Karpas-422 (cell line): ENCODE results near the gene CNTNAP1. TPM values are rescaled to one million over a fixed set of nuclear protein-coding genes. Genes with fewer than 3 reads are reported as not detected.

ENCODE experiments used
- DNase-seq: peaks from one replicate; pipeline ENCODE4 v3.0.0-alpha.2; 2015
- H2AFZ ChIP-seq: fragments of 200-600 bp; sonication (generic); 2 replicates; pipeline ENCODE4 v1.6.1; 2014; ENCODE audit warnings: antibody characterized with exemption, low read length, mixed read lengths
- H3K27ac ChIP-seq: fragments of 200-600 bp; sonication (generic); 2 replicates; pipeline ENCODE4 v1.5.1; 2014; ENCODE audit warnings: mild to moderate bottlenecking, low read length, moderate library complexity
- H3K27me3 ChIP-seq: fragments of 200-600 bp; sonication (generic); 2 replicates; pipeline ENCODE4 v1.6.1; 2014; ENCODE audit warnings: low read length, mixed read lengths
- H3K36me3 ChIP-seq: fragments of 200-600 bp; sonication (generic); 2 replicates; pipeline ENCODE4 v1.6.1; 2014; ENCODE audit warnings: low read length, mixed read lengths; ENCODE audit not compliant: insufficient read depth
- H3K4me1 ChIP-seq: fragments of 200-600 bp; sonication (generic); 2 replicates; pipeline ENCODE4 v1.6.1; 2014; ENCODE audit warnings: mild to moderate bottlenecking, low read length, mixed read lengths
- H3K4me2 ChIP-seq: fragments of 200-600 bp; sonication (generic); 2 replicates; pipeline ENCODE4 v1.6.1; 2014; ENCODE audit warnings: low read length, low read depth, mild to moderate bottlenecking; ENCODE audit not compliant: poor library complexity, severe bottlenecking
- H3K4me3 ChIP-seq: fragments of 200-600 bp; sonication (generic); 2 replicates; pipeline ENCODE4 v1.5.1; 2014; ENCODE audit warnings: mild to moderate bottlenecking, antibody characterized with exemption, low read length, mixed read lengths
- H3K79me2 ChIP-seq: fragments of 200-600 bp; sonication (generic); 2 replicates; pipeline ENCODE4 v1.6.1; 2014; ENCODE audit warnings: mild to moderate bottlenecking, low read length, mixed read lengths
- H3K9ac ChIP-seq: fragments of 200-600 bp; sonication (generic); 2 replicates; pipeline ENCODE4 v1.6.0; 2014; ENCODE audit warnings: low read length
- H3K9me2 ChIP-seq: fragments of 200-600 bp; sonication (generic), shearing (Covaris generic); replicated peaks from 2 replicates; pipeline ENCODE4 v1.6.0; 2014; ENCODE audit warnings: mild to moderate bottlenecking, low read length, moderate library complexity; ENCODE audit not compliant: insufficient read depth
- H3K9me3 ChIP-seq: fragments of 300-700, 200-600 bp; sonication (generic); 2 replicates; pipeline ENCODE4 v1.6.1; 2014; ENCODE audit warnings: low read length, mixed read lengths
- H4K20me1 ChIP-seq: fragments of 200-600 bp; sonication (generic); 2 replicates; pipeline ENCODE4 v1.6.1; 2014; ENCODE audit warnings: mild to moderate bottlenecking, antibody characterized with exemption, low read length, low read depth; ENCODE audit not compliant: insufficient read depth
- total RNA-seq: library from RNA; depleted of rRNA; stranded (reverse); fragments of >200 nt; shearing (Covaris generic); gene quantifications from 2 replicates; pipeline ENCODE4 v1.2.3, GENCODE V29; 2014; ENCODE audit warnings: low replicate concordance

Gene CNTNAP1
- total RNA-seq, 1 experiment from 2014 or later, result 0.19 TPM

DNA sequence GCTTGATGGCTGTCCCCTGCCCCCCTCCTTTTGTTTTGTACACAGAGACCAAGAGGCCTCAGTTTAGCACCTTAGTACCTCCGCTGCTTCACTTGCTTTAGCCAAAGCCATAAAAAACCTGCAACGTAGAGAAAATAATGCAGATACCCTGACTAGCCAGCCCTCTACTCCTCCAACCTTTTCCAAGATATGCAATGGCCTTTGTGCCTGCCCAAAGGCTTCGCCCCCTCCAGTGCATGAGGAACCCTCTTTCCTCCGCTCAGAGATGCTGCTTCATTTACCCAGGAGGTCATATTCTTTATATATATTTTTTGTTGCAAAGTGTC, 17.0 kb downstream of the CNTNAP1 start:
- Histone ChIP-seq H3K27me3 (no peaks in the 10 kb centered on the region), H3K36me3 (peaks cover 6% of the 10 kb centered on the region), H3K4me2 (no peak overlapping the region), H3K9ac (no peak overlapping the region), H3K4me3 (no peak overlapping the region), H3K4me1 (no peaks in the 10 kb centered on the region), H4K20me1 (no peaks in the 10 kb centered on the region), H3K27ac (no peak overlapping the region), H3K79me2 (no peaks in the 10 kb centered on the region), H2AFZ (no peak overlapping the region), H3K9me3 (no peaks in the 10 kb centered on the region), H3K9me2 (no peaks in the 10 kb centered on the region)
- no peak for DNase-seq

DNA sequence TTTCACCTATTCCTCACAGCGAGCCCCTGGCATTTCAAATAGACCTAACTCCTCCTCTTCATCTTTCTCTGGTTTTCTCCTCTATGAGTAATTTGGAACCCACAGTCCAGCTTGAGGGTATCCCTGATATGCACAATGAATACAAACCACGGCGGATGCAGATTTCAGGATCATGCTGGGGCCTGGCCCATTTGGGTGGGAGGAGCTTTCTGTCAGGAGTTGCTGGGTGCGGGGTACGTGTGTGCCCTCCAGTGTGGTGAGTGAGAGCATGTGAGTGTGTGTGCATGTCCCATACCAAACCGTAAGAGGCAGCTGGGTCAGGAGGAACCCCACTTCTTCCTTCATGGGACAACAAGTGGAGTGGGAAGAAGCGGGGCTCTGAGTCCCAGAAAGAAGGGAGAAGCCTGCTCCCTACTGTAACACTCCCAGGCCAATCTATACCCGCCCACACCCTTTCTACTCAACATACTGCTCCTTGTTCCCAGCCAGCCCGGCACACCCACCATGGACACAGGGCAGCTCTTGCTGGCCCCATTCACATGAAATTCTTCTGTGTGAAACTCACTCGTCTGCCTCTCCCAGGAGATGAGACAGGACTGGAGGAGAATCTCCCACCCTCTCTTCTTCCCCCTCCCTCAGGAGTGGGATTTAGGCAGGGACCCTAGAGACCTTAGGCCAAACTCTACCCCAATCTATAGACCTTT, 18.4 kb downstream of the CNTNAP1 start:
- Histone ChIP-seq H3K9me2 (no peaks in the 10 kb centered on the region), H3K36me3 (peaks cover 10% of the 10 kb centered on the region), H3K27me3 (no peaks in the 10 kb centered on the region), H3K27ac (no peak overlapping the region), H3K9me3 (no peaks in the 10 kb centered on the region), H3K4me2 (no peak overlapping the region), H4K20me1 (no peaks in the 10 kb centered on the region), H2AFZ (no peak overlapping the region), H3K9ac (no peak overlapping the region), H3K4me1 (no peaks in the 10 kb centered on the region), H3K79me2 (no peaks in the 10 kb centered on the region), H3K4me3 (no peak overlapping the region)
- DNase-seq, result no peak

DNA sequence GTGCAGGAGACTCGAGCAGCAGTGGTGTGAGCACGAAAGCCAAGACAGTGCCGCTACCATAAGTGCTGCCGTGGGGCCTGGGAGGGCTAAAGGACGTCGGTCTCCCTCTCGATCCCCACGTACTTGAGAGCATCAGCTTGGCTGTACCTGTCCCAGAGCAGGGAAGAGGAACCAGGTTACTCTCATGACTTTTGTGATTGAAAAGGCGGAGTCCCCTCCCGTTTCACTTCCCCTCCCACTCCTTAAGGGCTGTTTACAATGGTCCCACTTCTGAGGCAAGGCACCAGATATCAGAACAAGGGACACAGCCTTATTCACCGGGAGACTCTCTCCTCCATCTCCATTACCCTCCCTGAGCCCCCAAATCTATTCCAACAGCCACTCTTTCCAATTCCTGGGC, 20.1 kb downstream of the CNTNAP1 start:
- Histone ChIP-seq H3K36me3 (peaks cover 10% of the 10 kb centered on the region), H3K4me3 (no peak overlapping the region), H3K27ac (no peak overlapping the region)

DNA sequence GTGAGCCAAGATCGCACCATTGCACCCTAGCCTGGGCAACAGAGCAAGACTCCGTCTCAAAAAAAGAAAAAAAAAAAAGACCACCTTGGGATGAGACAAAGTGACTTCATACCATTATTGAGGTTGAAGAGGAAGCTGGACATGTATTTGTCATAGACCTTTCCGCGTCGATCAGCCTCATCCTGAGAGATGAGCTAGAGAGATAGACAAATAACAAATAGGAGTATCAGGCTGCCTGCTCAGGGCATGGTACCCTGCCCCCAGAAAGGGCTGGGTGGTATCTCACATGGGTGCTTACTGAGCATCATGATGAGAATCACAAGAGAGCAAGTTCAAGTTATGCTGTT, 22.1 kb downstream of the CNTNAP1 start:
- Histone ChIP-seq H3K4me2 (no peak overlapping the region), H3K9ac (no peak overlapping the region)

More for the DNA sequence above, 20.1 kb downstream of the CNTNAP1 start:
- no peaks in the 10 kb centered on the region for H3K9me3 ChIP-seq
- no peak overlapping the region for H3K9ac ChIP-seq
- no peaks in the 10 kb centered on the region for H3K27me3 ChIP-seq
- H4K20me1 ChIP-seq, result no peaks in the 10 kb centered on the region
- H2AFZ ChIP-seq, result no peak overlapping the region
- DNase-seq, result no peak
- H3K4me1 ChIP-seq, result no peaks in the 10 kb centered on the region
- no peak overlapping the region for H3K4me2 ChIP-seq
- H3K9me2 ChIP-seq, result no peaks in the 10 kb centered on the region
- H3K79me2 ChIP-seq, result no peaks in the 10 kb centered on the region

DNA sequence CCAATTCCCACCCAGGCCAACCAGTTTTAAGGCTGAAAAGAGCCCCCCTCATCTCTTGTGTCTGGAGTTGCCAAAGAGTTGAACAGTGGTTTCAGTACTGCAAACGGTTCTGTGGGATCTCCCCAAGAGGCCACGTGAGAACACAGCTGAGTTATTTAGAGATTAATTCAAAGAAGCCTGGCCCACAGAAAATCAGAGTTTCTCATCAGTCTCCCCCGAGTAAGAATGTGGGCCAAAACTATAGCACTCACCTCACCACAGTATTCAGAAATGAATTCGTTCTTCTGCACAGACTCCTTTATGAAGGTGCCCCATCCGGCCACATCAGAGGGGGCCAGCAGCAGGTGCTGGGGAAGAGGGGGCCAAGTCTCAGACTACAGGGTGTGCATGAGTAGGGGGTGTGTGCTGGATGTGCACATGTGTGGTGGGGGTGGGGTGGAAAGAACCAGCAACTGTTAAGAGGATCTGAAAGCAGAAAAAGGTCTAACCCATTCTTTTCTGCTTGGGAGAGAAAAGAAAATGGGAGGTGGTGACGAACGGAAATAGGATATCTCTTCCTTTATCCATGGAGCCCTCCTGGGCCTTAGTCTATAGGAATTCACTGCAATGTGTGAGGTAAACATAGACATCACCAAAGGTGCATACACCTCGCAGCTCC, 22.6 kb downstream of the CNTNAP1 start:
- no peak for DNase-seq
- peaks cover 14% of the 10 kb centered on the region for H3K36me3 ChIP-seq
- H3K4me3 ChIP-seq, result no peak overlapping the region
- no peaks in the 10 kb centered on the region for H3K9me2 ChIP-seq
- H3K4me1 ChIP-seq, result no peaks in the 10 kb centered on the region
- no peak overlapping the region for H3K9ac ChIP-seq
- no peak overlapping the region for H2AFZ ChIP-seq
- H3K9me3 ChIP-seq, result no peaks in the 10 kb centered on the region
- H4K20me1 ChIP-seq, result no peaks in the 10 kb centered on the region
- H3K27me3 ChIP-seq, result no peaks in the 10 kb centered on the region
- H3K79me2 ChIP-seq, result no peaks in the 10 kb centered on the region
- H3K4me2 ChIP-seq, result no peak overlapping the region
- no peak overlapping the region for H3K27ac ChIP-seq

More for the DNA sequence above, 22.1 kb downstream of the CNTNAP1 start:
- Histone ChIP-seq H4K20me1 (no peaks in the 10 kb centered on the region), H2AFZ (no peak overlapping the region), H3K27ac (no peak overlapping the region), H3K9me2 (no peaks in the 10 kb centered on the region), H3K4me1 (no peaks in the 10 kb centered on the region), H3K36me3 (peaks cover 14% of the 10 kb centered on the region), H3K9me3 (no peaks in the 10 kb centered on the region), H3K79me2 (no peaks in the 10 kb centered on the region), H3K27me3 (no peaks in the 10 kb centered on the region), H3K4me3 (no peak overlapping the region)
- no peak for DNase-seq

DNA sequence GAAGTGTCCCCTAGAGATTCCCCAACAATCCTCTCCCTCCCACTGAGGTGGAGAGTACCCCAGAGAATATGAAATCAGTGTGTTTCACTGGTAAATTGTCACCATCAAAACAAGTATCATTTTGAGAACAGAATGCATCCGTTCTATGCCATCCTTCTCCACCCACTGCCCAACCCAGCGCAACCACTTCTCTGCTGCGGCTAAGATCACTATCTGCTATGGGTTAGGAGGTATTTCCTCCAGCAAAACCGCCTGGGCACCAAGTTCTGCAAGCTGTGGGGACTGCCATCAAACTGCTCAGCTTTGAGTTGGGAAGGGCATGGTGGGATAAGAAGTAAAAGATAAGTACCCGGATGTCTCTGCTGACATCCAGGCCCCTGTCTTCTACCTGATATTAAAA, 24.4 kb downstream of the CNTNAP1 start:
- Histone ChIP-seq H3K4me2 (no peak overlapping the region), H3K9me3 (no peaks in the 10 kb centered on the region), H3K79me2 (no peaks in the 10 kb centered on the region), H3K4me1 (no peaks in the 10 kb centered on the region), H3K9ac (no peak overlapping the region), H3K27me3 (no peaks in the 10 kb centered on the region), H3K9me2 (no peaks in the 10 kb centered on the region), H2AFZ (no peak overlapping the region), H3K36me3 (peaks cover 14% of the 10 kb centered on the region), H3K27ac (no peak overlapping the region), H4K20me1 (no peaks in the 10 kb centered on the region), H3K4me3 (no peak overlapping the region)
- DNase-seq, result no peak

DNA sequence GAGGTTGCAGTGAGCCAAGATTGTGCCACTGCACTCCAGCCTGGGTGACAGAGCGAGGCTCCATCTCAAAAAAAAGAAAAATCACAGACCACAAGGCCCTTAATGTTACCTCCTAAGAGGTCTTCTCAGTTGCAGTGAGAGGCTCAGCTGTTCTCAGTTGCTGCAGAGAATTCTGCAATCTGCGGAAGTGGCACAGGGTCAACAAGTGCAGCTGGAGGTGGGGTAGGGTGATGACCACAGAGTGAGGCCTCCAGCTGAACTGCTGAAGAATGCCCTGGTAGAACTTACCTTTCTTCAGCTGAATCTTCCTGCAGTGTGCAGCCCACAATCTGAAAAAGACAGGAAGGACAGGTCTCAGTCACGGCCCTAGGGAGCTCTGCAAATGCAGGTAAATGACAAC, 26.3 kb downstream of the CNTNAP1 start:
- Histone ChIP-seq H2AFZ (no peak overlapping the region), H3K4me1 (no peaks in the 10 kb centered on the region), H3K27ac (no peak overlapping the region), H3K36me3 (peaks cover 24% of the 10 kb centered on the region), H3K79me2 (no peaks in the 10 kb centered on the region), H3K27me3 (no peaks in the 10 kb centered on the region), H4K20me1 (no peaks in the 10 kb centered on the region), H3K9me3 (no peaks in the 10 kb centered on the region), H3K9me2 (no peaks in the 10 kb centered on the region), H3K4me2 (no peak overlapping the region), H3K9ac (no peak overlapping the region), H3K4me3 (no peak overlapping the region)
- DNase-seq, result no peak

DNA sequence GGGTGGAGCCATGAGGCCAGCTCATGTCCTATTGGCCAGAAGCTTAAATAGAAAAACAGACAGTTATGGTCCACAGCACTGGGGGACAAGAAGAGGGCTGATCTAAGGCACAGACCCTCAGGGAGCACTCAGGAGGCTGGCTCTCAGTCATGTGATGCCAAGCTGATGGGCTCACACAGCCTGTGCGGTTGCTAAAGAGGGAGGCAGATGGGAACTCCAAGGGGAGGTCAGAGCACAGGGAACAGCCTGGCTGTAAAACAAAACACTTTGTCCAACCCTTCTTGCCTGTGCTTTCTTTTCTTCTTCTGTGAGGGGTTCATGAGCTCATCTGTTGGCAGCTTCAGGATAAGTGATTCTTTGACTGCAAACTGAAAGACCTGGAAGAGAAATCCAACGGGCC, 27.2 kb downstream of the CNTNAP1 start:
- no peak overlapping the region for H2AFZ ChIP-seq
- H3K79me2 ChIP-seq, result no peaks in the 10 kb centered on the region
- H3K9me2 ChIP-seq, result no peaks in the 10 kb centered on the region
- H3K36me3 ChIP-seq, result peaks cover 25% of the 10 kb centered on the region; the same call in 1 of the 2 replicates
- H3K27me3 ChIP-seq, result no peaks in the 10 kb centered on the region
- H3K4me1 ChIP-seq, result no peaks in the 10 kb centered on the region
- no peak overlapping the region for H3K4me3 ChIP-seq
- DNase-seq, result no peak
- no peak overlapping the region for H3K27ac ChIP-seq
- H4K20me1 ChIP-seq, result no peaks in the 10 kb centered on the region
- H3K9me3 ChIP-seq, result no peaks in the 10 kb centered on the region
- H3K9ac ChIP-seq, result no peak overlapping the region
- no peak overlapping the region for H3K4me2 ChIP-seq
